ENCODE results near the gene NFIC. TPM values are rescaled to one million over a fixed set of nuclear protein-coding genes. Genes with fewer than 3 reads are reported as not detected.
"Not testable (repeated sequence)": the region's sequence is repeated elsewhere in the genome, so short reads cannot be mapped to it uniquely, and the experiment has no call there.

NFIC gene
- total RNA-seq, 1 donor = 42.7 TPM

- TF ChIP-seq CTCF (IDR thresholded peaks at IDR 0.05; ENCODE audit: insufficient read depth, low read depth, low read length) = no peak
- DNase-seq (ENCODE audit: low read depth) = no peak
- H3K4me3 ChIP-seq (ENCODE audit: low read depth, low read length) = no peak overlapping the region
Observed at GRCh38 chr19:3345850-3346460, 20.4 kb upstream of the NFIC start.

- TF ChIP-seq CTCF (IDR thresholded peaks at IDR 0.05; ENCODE audit: insufficient read depth, low read depth, low read length) = no peak
- peak; percentile 32 for DNase-seq (ENCODE audit: low read depth)
- no peak overlapping the region for H3K4me3 ChIP-seq (ENCODE audit: low read depth, low read length)
Observed at GRCh38 chr19:3346677-3347353, 19.6 kb upstream of the NFIC start.

- TF ChIP-seq CTCF (IDR thresholded peaks at IDR 0.05; ENCODE audit: insufficient read depth, low read depth, low read length) = no peak
- H3K4me3 ChIP-seq (ENCODE audit: low read depth, low read length) = no peak overlapping the region
- no peak for DNase-seq (ENCODE audit: low read depth)
Observed at GRCh38 chr19:3348042-3348441, 18.3 kb upstream of the NFIC start.

GRCh38 chr19:3348469-3348868 lies 17.9 kb upstream of the NFIC start:
- not testable (repeated sequence) for DNase-seq (ENCODE audit: low read depth); H3K4me3 ChIP-seq (ENCODE audit: low read depth, low read length)

- no peak overlapping the region for H3K4me3 ChIP-seq (ENCODE audit: low read depth, low read length)
- TF ChIP-seq CTCF (IDR thresholded peaks at IDR 0.05; ENCODE audit: insufficient read depth, low read depth, low read length) = no peak
- no peak for DNase-seq (ENCODE audit: low read depth)
Observed at GRCh38 chr19:3350014-3350663, 16.2 kb upstream of the NFIC start.

- TF ChIP-seq CTCF (IDR thresholded peaks at IDR 0.05; ENCODE audit: insufficient read depth, low read depth, low read length) = no peak
- DNase-seq (ENCODE audit: low read depth) = no peak
- H3K4me3 ChIP-seq (ENCODE audit: low read depth, low read length) = no peak overlapping the region
Observed at GRCh38 chr19:3351702-3352447, 14.5 kb upstream of the NFIC start.

GRCh38 chr19:3353493-3353892 lies 12.9 kb upstream of the NFIC start:
- H3K4me3 ChIP-seq (ENCODE audit: low read depth, low read length) = no peak overlapping the region
- no peak for DNase-seq (ENCODE audit: low read depth)
- TF ChIP-seq CTCF (IDR thresholded peaks at IDR 0.05; ENCODE audit: insufficient read depth, low read depth, low read length) = no peak

Measured in fibroblast of villous mesenchyme (primary cell).